ENCODE data around the gene WIZ.

DNA sequence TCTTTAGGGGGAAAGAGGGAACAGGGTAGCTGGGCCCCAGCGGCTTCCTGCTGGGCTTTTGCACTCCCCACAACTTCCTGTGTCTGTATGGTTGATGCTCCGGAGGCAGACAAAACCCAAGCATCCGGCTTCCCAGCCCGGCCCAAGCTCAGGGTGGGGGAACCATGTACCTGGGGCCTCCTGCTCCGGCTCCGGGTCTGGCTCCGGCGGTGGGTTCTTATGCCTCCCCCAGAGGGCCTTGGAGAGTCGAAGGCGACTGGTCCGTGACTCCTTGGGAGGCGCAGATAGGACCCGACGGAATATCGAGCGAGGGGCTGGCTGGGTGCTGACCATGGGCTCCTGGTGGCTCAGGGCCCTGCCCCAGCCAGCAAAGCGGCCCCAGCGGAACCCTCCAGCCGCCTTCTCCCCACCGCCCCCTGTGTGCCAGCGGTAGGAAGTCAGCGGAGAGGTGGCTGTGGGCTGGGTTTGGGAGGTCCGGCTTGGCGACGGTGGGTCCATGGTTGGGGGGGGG is 14.2 kb upstream of the WIZ start:
- TF ChIP-seq, protein P1, sequence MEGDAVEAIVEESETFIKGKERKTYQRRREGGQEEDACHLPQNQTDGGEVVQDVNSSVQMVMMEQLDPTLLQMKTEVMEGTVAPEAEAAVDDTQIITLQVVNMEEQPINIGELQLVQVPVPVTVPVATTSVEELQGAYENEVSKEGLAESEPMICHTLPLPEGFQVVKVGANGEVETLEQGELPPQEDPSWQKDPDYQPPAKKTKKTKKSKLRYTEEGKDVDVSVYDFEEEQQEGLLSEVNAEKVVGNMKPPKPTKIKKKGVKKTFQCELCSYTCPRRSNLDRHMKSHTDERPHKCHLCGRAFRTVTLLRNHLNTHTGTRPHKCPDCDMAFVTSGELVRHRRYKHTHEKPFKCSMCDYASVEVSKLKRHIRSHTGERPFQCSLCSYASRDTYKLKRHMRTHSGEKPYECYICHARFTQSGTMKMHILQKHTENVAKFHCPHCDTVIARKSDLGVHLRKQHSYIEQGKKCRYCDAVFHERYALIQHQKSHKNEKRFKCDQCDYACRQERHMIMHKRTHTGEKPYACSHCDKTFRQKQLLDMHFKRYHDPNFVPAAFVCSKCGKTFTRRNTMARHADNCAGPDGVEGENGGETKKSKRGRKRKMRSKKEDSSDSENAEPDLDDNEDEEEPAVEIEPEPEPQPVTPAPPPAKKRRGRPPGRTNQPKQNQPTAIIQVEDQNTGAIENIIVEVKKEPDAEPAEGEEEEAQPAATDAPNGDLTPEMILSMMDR (IDR thresholded peaks at IDR 0.05) = no peak
- TF ChIP-seq POLR2A (IDR thresholded peaks at IDR 0.05) = no peak
